GM18858 (cell line): ENCODE measurements around the gene UGT2A1.
A peak's percentile ranks its signal among the peaks of the same experiment; 100 is the strongest.
"Not testable (repeated sequence)": the region's sequence is repeated elsewhere in the genome, so short reads cannot be mapped to it uniquely, and the experiment has no call there.

ENCODE experiments used
- ATAC-seq: cut with Tn5 transposase; IDR thresholded peaks from one replicate; pipeline ENCODE4 v1.9.1; 2021; ENCODE audit not compliant: unreplicated experiment

UGT2A1 gene

GRCh38 chr4:69653147-69653546 is at the start of gene UGT2A1:
UGT2A1 (minus strand) TSS chr4:69653247; CDS start chr4:69647644, 5,603 bp downstream.
- no peak for ATAC-seq

GRCh38 chr4:69702201-69702600 is 49.2 kb upstream of the UGT2A1 start:
- ATAC-seq: no peak

- ATAC-seq: no peak
Observed at GRCh38 chr4:69701696-69702095, 48.6 kb upstream of the UGT2A1 start.

GRCh38 chr4:69697536-69698242 is 44.6 kb upstream of the UGT2A1 start:
- ATAC-seq: no peak

GRCh38 chr4:69689599-69689998 is 36.6 kb upstream of the UGT2A1 start:
- ATAC-seq: peak; percentile 72

GRCh38 chr4:69684804-69685203 is 31.8 kb upstream of the UGT2A1 start:
- ATAC-seq: no peak

- no peak for ATAC-seq
Observed at GRCh38 chr4:69668680-69669079, 15.6 kb upstream of the UGT2A1 start.

- ATAC-seq: not testable (repeated sequence)
Observed at GRCh38 chr4:69664009-69664408, 11.0 kb upstream of the UGT2A1 start.

- ATAC-seq: not testable (repeated sequence)
Observed at GRCh38 chr4:69661130-69661803, 8.2 kb upstream of the UGT2A1 start.

GRCh38 chr4:69658133-69658532 is 5.1 kb upstream of the UGT2A1 start:
- no peak for ATAC-seq

- no peak for ATAC-seq
Observed at GRCh38 chr4:69656653-69657158, 3.7 kb upstream of the UGT2A1 start.

GRCh38 chr4:69650872-69651271 is 2.2 kb downstream of the UGT2A1 start:
- ATAC-seq: no peak

- no peak for ATAC-seq
Observed at GRCh38 chr4:69649629-69650028, 3.4 kb downstream of the UGT2A1 start.

- ATAC-seq: no peak
Observed at GRCh38 chr4:69649207-69649606, 3.8 kb downstream of the UGT2A1 start.

GRCh38 chr4:69642961-69643360 is 10.1 kb downstream of the UGT2A1 start:
- no peak for ATAC-seq

GRCh38 chr4:69640289-69640688 is 12.8 kb downstream of the UGT2A1 start:
- no peak for ATAC-seq

GRCh38 chr4:69639542-69639941 is 13.5 kb downstream of the UGT2A1 start, which contains the start of gene UGT2A2:
UGT2A2 (minus strand) TSS chr4:69639642; CDS start chr4:69639640, 2 bp downstream.
- ATAC-seq: no peak

- ATAC-seq: no peak
Observed at GRCh38 chr4:69617083-69617694, 35.9 kb downstream of the UGT2A1 start.

GRCh38 chr4:69610484-69610883 is 42.6 kb downstream of the UGT2A1 start:
- ATAC-seq: no peak

GRCh38 chr4:69601065-69601464 is 52.0 kb downstream of the UGT2A1 start:
- ATAC-seq: no peak

- ATAC-seq: no peak
Observed at GRCh38 chr4:69600013-69600412, 53.0 kb downstream of the UGT2A1 start.

- no peak for ATAC-seq
Observed at GRCh38 chr4:69594382-69594781, 58.7 kb downstream of the UGT2A1 start.
